Measurements from ENCODE around the gene MEMO1. TPM values are rescaled to one million over a fixed set of nuclear protein-coding genes. Genes with fewer than 3 reads are reported as not detected.
"Not testable (repeated sequence)": the region's sequence is repeated elsewhere in the genome, so short reads cannot be mapped to it uniquely, and the experiment has no call there.

Gene MEMO1
- total RNA-seq (10 to 100 TPM; 43.6 to 67.3 (median 54.1) TPM), polyA plus RNA-seq (10 to 100 TPM; 47.7 to 73.9 TPM)
- long read RNA-seq, donor 1, full-length matches to known transcripts = 41 of 48 reads
- long read RNA-seq, donor 1, partial matches to known transcripts = 0 of 48 reads
- long read RNA-seq, donor 1, other reads (novel, unspliced or antisense) = 7 of 48 reads
- long read RNA-seq, donor 2, full-length matches to known transcripts = 30 of 44 reads
- long read RNA-seq, donor 2, partial matches to known transcripts = 3 of 44 reads
- long read RNA-seq, donor 2, other reads (novel, unspliced or antisense) = 11 of 44 reads
- long read RNA-seq, donor 3, full-length matches to known transcripts = 43 of 60 reads
- long read RNA-seq, donor 3, partial matches to known transcripts = 1 of 60 reads
- long read RNA-seq, donor 3, other reads (novel, unspliced or antisense) = 16 of 60 reads

GRCh38 chr2:32010670-32011484 is at the start of gene MEMO1:
Gene MEMO1, minus strand, starts transcription at chr2:32011008. Its CDS starts 761 bp downstream, at chr2:32010247.
- H3K27me3 ChIP-seq = no peaks in the 10 kb centered on the region
- peaks cover 0 to 23% (median 0%) of the 10 kb centered on the region in 9 donors for H3K36me3 ChIP-seq
- peak within 1 kb of the TSS; percentile 67 to 97 (median 87) for H3K4me3 ChIP-seq
- 1 to 2% methylated on average over 50 to 57 of the region's 57 CpGs for WGBS, 2 donors
- H3K4me1 ChIP-seq = peaks cover 0 to 45% (median 28%) of the 10 kb centered on the region in 9 donors
- peak within 1 kb of the TSS; percentile 90 to 98 (median 96) for H3K27ac ChIP-seq
- peak; percentile 89 to 95 (median 94) for ATAC-seq
- intact Hi-C loops (cut with DNase I) = loop anchor here in 5 of 10 donors (1.0 to 10.0 kb wide), 5 partner anchors 28 to 88 kb away; partner anchors contain the start of genes SPAST (in 5 of the 5) and DPY30 (in 1 of the 5)
- DNase-seq = peak; percentile 93 to 95
- no peaks in the 10 kb centered on the region for H3K9me3 ChIP-seq
- TF ChIP-seq, protein P1, sequence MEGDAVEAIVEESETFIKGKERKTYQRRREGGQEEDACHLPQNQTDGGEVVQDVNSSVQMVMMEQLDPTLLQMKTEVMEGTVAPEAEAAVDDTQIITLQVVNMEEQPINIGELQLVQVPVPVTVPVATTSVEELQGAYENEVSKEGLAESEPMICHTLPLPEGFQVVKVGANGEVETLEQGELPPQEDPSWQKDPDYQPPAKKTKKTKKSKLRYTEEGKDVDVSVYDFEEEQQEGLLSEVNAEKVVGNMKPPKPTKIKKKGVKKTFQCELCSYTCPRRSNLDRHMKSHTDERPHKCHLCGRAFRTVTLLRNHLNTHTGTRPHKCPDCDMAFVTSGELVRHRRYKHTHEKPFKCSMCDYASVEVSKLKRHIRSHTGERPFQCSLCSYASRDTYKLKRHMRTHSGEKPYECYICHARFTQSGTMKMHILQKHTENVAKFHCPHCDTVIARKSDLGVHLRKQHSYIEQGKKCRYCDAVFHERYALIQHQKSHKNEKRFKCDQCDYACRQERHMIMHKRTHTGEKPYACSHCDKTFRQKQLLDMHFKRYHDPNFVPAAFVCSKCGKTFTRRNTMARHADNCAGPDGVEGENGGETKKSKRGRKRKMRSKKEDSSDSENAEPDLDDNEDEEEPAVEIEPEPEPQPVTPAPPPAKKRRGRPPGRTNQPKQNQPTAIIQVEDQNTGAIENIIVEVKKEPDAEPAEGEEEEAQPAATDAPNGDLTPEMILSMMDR (IDR thresholded peaks at IDR 0.05) = peak in 1 of 9 donors; percentile 12

DNA sequence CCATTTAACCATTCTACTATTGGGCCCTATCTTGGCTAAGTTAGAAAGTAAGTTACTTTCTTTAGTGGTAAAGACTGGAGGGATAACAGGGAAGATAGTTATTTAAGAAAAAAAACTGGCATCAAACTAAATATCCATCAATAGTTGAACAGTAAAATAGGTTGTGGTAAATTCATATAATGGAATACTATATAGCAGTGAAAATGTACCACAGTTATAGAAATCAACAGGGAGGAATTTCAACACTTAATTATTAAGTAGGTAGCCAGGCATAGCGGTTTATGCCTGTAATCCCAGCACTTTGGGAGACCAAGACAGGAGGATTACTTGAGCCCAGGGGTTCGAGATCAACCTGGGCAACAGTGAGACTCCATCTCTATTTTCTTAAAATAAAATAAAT is 49.5 kb upstream of the MEMO1 start:
- no peak for ATAC-seq
- Histone ChIP-seq H3K27ac (no peak overlapping the region), H3K36me3 (no peaks in the 10 kb centered on the region), H3K4me1 (peaks cover 0 to 21% (median 15%) of the 10 kb centered on the region in 9 donors), H3K27me3 (no peaks in the 10 kb centered on the region), H3K9me3 (no peaks in the 10 kb centered on the region), H3K4me3 (no peak overlapping the region)
- TF ChIP-seq, protein P1 (IDR thresholded peaks at IDR 0.05) = no peak
- WGBS, 2 donors = 91 to 97% methylated on average over 2 of the region's 2 CpGs
- intact Hi-C loops (cut with DNase I) = loop anchor here in 3 of 10 donors (5.0 to 10.0 kb wide), 4 partner anchors 45 to 217 kb away; partner anchors contain the start of genes MEMO1 (in 3 of the 3), SLC30A6 (in 1 of the 3) and YIPF4 (in 1 of the 3)
- DNase-seq = no peak

- Histone ChIP-seq H3K27ac (no peak overlapping the region), H3K9me3 (no peaks in the 10 kb centered on the region), H3K27me3 (no peaks in the 10 kb centered on the region), H3K36me3 (no peaks in the 10 kb centered on the region), H3K4me3 (no peak overlapping the region), H3K4me1 (peaks cover 0 to 12% (median 7%) of the 10 kb centered on the region in 9 donors)
- TF ChIP-seq, protein P1 (IDR thresholded peaks at IDR 0.05) = no peak
- ATAC-seq (no peak), DNase-seq (no peak)
- intact Hi-C loops (cut with DNase I) = no loop called here
- whole genome bisulfite sequencing, 2 donors = 96 to 98% methylated on average over 2 of the region's 2 CpGs
These were observed 47.3 kb upstream of the MEMO1 start for GRCh38 chr2:32058130-32058529.

DNA sequence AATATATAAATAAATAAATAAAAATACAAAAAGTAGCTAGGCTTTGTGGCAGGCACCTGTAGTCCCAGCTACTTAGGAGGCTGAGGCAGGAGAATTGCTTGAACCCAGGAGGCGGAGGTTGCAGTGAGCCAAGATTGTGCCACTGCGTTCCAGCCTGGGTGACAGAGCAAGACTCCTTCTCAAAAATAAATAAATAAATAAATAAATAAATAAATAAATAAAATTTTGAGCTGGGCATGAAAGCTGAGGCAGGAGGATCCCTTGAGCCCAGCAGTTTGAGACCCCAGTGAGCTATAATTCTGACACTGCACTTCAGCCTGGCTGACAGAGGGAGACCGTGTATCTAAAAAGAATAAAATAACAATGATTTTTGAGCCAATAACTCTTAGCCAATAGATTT is 43.8 kb upstream of the MEMO1 start:
- H3K4me1 ChIP-seq; H3K4me3 ChIP-seq; DNase-seq; ATAC-seq; H3K36me3 ChIP-seq; H3K9me3 ChIP-seq; H3K27me3 ChIP-seq; intact Hi-C loops (cut with DNase I); H3K27ac ChIP-seq: not testable (repeated sequence)
- 64 to 75% methylated on average over 3 of the region's 3 CpGs for WGBS, 2 donors
